ENCODE results near the gene PTPRK.
A peak's percentile ranks its signal among the peaks of the same experiment; 100 is the strongest.

Gene PTPRK

GRCh38 chr6:128192972-128193371 is 327.4 kb downstream of the PTPRK start:
- DNase-seq (ENCODE audit: low read depth): no peak

DNA sequence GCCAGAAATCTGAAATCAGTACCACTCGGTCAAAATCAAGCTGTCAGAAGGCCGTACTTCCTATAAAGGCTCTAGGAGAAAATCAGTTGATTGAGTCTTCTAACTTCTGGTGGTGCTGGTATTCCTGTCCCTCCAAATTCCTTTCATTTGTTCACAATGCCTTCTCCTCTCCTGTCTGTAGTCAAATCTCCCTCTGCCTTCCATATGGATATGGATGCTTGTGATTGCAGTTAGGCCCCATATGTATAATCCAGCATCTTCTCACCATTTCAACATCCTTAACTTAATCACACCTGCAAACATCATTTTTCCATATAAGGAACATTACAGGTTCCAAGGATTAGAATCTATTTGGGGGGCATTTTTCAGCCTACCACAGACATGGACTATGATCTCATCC is 331.7 kb downstream of the PTPRK start:
- DNase-seq (ENCODE audit: low read depth): no peak

- no peak for DNase-seq (ENCODE audit: low read depth)
Observed at GRCh38 chr6:128186729-128187128, 333.7 kb downstream of the PTPRK start.

GRCh38 chr6:128179876-128180438 is 340.4 kb downstream of the PTPRK start:
- DNase-seq (ENCODE audit: low read depth): no peak

DNA sequence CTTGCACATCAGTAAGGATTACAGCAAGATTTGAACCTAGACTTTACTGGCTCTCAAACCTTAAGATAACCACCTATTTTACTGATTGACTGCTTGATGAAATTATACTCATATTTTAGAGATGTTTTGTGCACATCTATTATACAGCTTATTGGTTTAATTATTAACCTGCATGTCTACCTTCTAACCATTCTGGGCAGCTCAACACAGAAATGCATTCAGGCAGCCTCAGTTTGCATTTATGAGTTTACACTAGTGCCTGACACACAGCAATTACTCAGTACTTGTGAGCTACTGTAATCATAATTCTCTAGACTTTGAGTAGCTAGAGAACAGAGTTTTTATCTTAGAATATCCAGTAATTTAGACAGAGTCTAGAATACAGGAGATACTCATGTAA is 345.7 kb downstream of the PTPRK start:
- no peak for DNase-seq (ENCODE audit: low read depth)

DNA sequence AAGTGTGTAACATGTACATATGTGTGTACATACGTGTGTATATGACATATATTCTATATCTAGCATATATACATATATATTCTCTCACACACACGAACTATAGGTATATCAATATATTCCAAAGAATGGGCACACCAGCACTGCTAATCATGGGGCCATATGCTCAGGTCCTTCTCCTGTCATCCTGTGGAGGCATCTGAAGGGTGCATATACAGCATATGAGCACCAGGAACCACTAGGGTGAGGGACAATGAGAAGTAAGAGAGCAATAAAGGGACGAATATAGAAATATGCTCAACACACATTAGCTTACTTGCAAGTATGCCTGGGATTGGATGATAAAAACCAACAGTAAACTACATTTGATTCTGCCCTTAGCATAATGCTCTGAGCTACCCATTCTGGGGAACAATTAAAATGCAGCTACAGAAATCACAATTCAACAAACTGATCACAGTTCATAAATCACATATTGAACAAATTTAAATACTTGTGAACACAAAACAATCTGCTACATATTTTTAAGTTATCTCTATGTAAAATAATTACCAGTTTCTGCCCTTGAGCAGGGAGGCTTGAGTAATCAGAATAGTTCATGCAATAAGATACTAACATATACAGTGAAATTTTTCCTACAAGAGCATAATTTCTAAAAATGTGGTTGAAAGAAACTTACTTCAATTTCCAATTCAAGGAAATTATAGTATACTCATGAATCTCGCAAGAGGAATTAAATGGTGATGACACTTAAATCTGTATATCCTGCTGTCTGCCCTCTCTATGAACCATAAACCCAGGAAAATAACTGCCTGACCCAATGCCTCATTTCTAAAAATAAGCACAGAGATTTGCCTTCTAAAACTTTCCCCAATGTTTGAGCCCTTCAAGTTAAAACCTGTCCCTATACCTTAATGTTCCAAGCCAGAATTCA is 347.4 kb downstream of the PTPRK start:
- no peak for DNase-seq (ENCODE audit: low read depth)

DNA sequence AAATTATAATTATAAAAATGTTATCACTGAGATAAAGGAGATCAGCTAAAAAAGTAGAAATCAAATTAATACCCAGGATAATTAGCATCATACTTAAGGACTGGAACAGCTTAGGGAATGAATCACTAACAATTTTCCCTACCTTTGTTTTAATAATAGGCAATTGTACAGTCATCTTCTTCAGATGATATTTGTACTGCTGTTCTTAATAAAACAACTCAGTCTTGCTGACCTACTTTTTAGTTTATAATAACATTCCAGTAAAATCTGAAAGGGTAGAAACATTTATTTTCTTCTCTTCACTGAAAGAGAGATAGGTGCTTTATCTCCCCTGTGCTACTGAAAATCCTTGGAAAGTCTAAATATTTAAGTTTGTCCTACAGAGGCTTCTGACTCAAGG is 348.3 kb downstream of the PTPRK start:
- DNase-seq (ENCODE audit: low read depth): no peak

- no peak for DNase-seq (ENCODE audit: low read depth)
Observed at GRCh38 chr6:128171182-128171581, 349.2 kb downstream of the PTPRK start.

GRCh38 chr6:128168244-128168643 is 352.2 kb downstream of the PTPRK start:
- DNase-seq (ENCODE audit: low read depth): no peak

DNA sequence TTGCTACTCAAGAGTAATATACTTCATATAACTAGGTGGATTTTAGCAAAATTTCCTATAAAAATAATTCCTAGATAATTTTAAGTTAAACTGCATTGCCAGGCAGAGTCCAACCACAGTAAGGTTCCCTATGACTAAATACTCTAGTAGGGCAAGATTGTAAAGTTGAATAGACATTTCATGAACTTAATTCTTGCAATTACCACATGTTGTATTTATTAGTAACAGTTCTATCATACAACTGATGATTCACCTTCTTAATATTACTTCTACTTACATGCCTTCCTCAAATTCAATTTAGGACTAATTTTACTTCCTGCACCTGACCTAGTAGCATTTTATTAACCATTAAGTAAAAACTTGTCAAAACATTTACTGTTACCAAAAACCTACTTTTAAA is 352.8 kb downstream of the PTPRK start:
- DNase-seq (ENCODE audit: low read depth): no peak

DNA sequence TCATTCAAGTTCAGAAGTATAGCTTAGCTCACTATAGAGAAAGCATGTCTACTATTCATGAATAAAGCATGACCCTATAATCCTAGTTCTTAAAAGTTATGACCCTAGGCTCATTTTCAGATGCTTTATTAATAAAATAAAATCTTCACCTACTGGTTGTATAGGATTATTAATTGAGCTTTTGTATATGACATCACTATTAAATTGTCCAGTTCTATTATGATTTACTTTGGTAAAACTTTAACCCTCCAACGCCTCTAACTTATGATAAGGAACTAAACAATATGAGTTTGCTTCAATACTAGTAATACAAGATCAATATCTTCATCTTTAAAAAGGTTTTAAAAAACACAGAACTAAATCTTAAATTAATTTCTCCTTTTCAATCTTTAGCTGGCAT is 356.1 kb downstream of the PTPRK start:
- no peak for DNase-seq (ENCODE audit: low read depth)

GRCh38 chr6:128162423-128162822 is 358.0 kb downstream of the PTPRK start:
- DNase-seq (ENCODE audit: low read depth): no peak

DNA sequence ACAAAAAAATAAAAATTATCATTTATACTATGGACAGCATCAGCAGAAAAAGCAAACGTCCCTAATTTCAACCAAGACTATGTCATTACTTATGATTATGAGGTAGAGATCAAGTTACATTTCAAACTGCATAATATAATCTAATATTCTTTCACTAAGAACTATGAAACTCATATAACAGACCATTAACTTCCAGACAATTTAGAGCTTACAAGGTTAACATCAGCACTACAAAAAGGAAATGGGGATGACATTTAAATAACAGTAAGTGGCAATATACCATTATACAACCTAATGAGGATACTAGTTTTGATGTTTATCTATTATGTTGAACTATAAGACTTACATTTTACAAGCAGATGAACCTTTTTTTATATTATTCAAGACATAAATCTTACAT is 358.6 kb downstream of the PTPRK start:
- no peak for DNase-seq (ENCODE audit: low read depth)

- DNase-seq (ENCODE audit: low read depth): no peak
Observed at GRCh38 chr6:128161263-128161662, 359.1 kb downstream of the PTPRK start.

DNA sequence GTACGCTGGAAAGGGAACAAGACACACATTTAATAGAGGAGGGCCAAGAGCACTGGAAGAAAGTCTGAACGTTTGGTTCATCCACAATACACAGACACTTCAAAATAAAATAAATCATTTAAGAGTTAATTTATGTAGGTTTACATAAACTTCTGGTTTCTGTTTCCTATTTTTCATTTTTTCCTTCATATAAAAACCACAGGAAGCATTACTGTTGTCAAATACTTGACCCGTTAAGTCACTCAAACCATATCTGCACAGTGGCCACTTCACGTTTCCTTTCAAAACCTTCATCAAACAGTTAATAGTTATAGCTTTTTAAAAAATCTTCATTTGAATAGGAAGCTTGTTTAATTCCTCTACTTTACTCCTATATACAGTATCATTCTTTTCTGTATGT is 361.9 kb downstream of the PTPRK start:
- DNase-seq (ENCODE audit: low read depth): peak; percentile 4

DNA sequence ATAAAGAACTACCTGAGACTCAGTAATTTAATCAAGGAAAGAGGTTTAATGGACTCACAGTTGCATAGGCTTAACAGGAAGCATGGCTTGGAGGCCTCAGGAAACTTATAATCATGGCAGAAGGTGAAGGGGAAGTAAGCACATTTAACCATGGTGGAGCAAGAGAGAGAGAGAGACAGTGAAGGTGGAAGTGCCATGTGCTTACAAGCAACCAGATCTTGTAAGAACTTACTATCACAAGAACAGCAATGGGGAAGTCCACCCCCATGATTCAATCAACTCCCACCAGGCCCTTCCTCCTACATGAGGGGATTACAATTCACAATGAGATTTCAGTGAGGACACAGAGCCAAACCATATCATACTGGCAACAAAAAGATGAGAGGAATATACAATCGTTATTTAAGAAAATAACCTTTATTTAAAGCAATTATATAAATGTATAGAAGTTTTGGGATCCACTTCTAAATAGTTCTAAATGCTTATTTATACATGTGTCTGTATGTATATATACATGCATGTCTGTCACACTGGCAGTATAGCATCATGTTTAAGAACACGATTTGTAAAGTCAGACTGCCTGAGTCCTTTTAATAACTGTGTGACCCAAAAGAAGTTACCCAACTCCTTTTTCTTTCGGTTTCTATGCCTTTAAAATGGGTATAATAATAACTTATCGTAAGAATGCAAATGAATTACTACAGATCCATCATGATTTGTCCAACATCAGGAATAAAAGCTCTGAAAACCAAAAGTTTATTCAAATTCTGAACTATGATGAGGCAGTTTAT is 363.9 kb downstream of the PTPRK start:
- DNase-seq (ENCODE audit: low read depth): no peak

- no peak for DNase-seq (ENCODE audit: low read depth)
Observed at GRCh38 chr6:128155826-128156225, 364.6 kb downstream of the PTPRK start.

- no peak for DNase-seq (ENCODE audit: low read depth)
Observed at GRCh38 chr6:128152551-128152950, 367.8 kb downstream of the PTPRK start.

DNA sequence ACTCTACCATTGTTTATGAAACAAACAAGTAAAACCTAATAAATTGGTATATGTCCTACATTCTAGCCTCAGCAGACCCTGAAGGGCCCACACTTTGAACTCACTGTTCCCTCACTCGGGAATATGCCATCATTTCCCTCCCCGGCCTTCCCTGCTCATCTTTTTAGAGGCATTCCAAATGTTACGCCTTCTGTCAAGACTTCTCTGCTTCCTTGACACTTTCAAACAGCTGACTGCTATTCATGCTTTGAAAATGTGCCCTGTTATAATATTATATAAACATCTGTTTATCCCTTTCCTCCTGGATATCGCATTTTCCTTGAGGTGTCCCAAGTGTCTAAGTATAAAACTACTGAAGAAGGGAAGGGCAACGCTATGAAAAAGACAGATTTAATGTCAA is 370.0 kb downstream of the PTPRK start:
- DNase-seq (ENCODE audit: low read depth): no peak

DNA sequence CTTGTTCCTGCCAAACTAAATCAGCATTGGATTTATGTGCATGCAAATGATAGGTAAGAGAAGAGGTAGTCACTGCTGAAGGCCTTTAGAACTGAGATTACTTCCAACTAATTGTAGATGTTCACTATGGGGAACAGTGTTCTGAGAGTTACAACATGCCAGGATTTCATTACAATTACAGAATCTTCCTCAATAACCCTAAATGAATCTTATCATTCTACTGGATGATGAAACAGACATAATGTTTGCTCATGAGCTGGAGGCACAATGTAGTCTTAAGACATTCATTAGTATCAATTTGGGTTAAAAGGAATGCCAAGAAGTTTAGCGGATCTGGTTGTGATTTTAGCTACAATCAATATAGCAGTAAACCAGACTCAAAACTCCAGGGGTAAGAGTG is 370.6 kb downstream of the PTPRK start:
- no peak for DNase-seq (ENCODE audit: low read depth)

GRCh38 chr6:128144320-128144719 is 376.1 kb downstream of the PTPRK start:
- DNase-seq (ENCODE audit: low read depth): no peak

- no peak for DNase-seq (ENCODE audit: low read depth)
Observed at GRCh38 chr6:128141932-128142331, 378.5 kb downstream of the PTPRK start.

- no peak for DNase-seq (ENCODE audit: low read depth)
Observed at GRCh38 chr6:128139519-128139918, 380.9 kb downstream of the PTPRK start.

Data from GM04504 (cell line).